ENCODE results near the gene PDE11A. TPM values are rescaled to one million over a fixed set of nuclear protein-coding genes. Genes with fewer than 3 reads are reported as not detected.

Gene PDE11A
- total and polyA plus RNA-seq, 2 experiments from 2014 or later = 0.08 to 0.73 TPM

DNA sequence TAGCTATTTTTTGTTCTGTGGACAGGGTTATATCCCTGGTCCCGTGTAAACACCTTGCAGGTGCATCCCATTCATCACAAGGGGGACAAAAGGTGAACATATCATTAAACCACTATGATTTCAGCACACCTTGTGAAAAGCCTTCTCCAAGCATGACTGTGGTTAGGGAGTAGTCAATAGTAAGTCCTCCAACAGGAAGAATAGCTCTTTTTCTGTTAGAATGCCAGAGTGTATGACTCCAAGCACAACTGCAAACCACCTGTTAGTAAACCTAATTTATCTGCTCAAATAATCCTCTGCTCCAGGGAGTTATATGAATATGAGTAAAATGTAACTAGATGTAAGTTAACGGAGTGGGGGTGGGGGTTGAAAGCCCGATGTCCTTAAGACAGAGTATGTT lies 439.5 kb downstream of the PDE11A start:
- H3K27ac Mint-ChIP-seq = no peak overlapping the region
- H3K9me2 ChIP-seq (ENCODE audit: insufficient read depth) = peaks cover 3% of the 10 kb centered on the region; the same call in 1 of the 2 replicates
- H3K79me2 ChIP-seq (replicated peaks; ENCODE audit: insufficient read depth) = no peaks in the 10 kb centered on the region
- H3F3A ChIP-seq (replicated peaks; ENCODE audit: low read depth) = no peaks in the 10 kb centered on the region
- peaks cover 11% of the 10 kb centered on the region for H3K4me1 Mint-ChIP-seq
- no peak overlapping the region for H2AFZ ChIP-seq
- H3K27ac ChIP-seq (ENCODE audit: low read depth) = no peak overlapping the region
- H3K36me3 ChIP-seq (ENCODE audit: insufficient read depth) = no peaks in the 10 kb centered on the region
- no peaks in the 10 kb centered on the region for H3K9me3 Mint-ChIP-seq
- H3K27me3 Mint-ChIP-seq (ENCODE audit: insufficient read depth, low read depth, poor library complexity) = no peaks in the 10 kb centered on the region
- no peaks in the 10 kb centered on the region for H4K20me1 ChIP-seq (replicated peaks; ENCODE audit: insufficient read depth)
- H3K4me1 ChIP-seq (ENCODE audit: insufficient read depth) = peaks cover 11% of the 10 kb centered on the region
- H3K4me2 ChIP-seq = peak overlapping the region; percentile 69; the same call in 1 of the 2 replicates
- DNase-seq (ENCODE audit: low spot score) (no peak), ATAC-seq (no peak)
- no peak overlapping the region for H3K4me3 Mint-ChIP-seq
- TF ChIP-seq, protein P1, sequence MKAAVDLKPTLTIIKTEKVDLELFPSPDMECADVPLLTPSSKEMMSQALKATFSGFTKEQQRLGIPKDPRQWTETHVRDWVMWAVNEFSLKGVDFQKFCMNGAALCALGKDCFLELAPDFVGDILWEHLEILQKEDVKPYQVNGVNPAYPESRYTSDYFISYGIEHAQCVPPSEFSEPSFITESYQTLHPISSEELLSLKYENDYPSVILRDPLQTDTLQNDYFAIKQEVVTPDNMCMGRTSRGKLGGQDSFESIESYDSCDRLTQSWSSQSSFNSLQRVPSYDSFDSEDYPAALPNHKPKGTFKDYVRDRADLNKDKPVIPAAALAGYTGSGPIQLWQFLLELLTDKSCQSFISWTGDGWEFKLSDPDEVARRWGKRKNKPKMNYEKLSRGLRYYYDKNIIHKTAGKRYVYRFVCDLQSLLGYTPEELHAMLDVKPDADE (IDR thresholded peaks at IDR 0.05) = no peak
- TF ChIP-seq NANOG (IDR thresholded peaks at IDR 0.05; ENCODE audit: borderline replicate concordance) (no peak), ZNF114 (CRISPR knock-in tag; IDR thresholded peaks at IDR 0.05) (no peak), ZNF331 (CRISPR knock-in tag; IDR thresholded peaks at IDR 0.05; ENCODE audit: low read depth) (no peak)
- TF ChIP-seq, protein P2, sequence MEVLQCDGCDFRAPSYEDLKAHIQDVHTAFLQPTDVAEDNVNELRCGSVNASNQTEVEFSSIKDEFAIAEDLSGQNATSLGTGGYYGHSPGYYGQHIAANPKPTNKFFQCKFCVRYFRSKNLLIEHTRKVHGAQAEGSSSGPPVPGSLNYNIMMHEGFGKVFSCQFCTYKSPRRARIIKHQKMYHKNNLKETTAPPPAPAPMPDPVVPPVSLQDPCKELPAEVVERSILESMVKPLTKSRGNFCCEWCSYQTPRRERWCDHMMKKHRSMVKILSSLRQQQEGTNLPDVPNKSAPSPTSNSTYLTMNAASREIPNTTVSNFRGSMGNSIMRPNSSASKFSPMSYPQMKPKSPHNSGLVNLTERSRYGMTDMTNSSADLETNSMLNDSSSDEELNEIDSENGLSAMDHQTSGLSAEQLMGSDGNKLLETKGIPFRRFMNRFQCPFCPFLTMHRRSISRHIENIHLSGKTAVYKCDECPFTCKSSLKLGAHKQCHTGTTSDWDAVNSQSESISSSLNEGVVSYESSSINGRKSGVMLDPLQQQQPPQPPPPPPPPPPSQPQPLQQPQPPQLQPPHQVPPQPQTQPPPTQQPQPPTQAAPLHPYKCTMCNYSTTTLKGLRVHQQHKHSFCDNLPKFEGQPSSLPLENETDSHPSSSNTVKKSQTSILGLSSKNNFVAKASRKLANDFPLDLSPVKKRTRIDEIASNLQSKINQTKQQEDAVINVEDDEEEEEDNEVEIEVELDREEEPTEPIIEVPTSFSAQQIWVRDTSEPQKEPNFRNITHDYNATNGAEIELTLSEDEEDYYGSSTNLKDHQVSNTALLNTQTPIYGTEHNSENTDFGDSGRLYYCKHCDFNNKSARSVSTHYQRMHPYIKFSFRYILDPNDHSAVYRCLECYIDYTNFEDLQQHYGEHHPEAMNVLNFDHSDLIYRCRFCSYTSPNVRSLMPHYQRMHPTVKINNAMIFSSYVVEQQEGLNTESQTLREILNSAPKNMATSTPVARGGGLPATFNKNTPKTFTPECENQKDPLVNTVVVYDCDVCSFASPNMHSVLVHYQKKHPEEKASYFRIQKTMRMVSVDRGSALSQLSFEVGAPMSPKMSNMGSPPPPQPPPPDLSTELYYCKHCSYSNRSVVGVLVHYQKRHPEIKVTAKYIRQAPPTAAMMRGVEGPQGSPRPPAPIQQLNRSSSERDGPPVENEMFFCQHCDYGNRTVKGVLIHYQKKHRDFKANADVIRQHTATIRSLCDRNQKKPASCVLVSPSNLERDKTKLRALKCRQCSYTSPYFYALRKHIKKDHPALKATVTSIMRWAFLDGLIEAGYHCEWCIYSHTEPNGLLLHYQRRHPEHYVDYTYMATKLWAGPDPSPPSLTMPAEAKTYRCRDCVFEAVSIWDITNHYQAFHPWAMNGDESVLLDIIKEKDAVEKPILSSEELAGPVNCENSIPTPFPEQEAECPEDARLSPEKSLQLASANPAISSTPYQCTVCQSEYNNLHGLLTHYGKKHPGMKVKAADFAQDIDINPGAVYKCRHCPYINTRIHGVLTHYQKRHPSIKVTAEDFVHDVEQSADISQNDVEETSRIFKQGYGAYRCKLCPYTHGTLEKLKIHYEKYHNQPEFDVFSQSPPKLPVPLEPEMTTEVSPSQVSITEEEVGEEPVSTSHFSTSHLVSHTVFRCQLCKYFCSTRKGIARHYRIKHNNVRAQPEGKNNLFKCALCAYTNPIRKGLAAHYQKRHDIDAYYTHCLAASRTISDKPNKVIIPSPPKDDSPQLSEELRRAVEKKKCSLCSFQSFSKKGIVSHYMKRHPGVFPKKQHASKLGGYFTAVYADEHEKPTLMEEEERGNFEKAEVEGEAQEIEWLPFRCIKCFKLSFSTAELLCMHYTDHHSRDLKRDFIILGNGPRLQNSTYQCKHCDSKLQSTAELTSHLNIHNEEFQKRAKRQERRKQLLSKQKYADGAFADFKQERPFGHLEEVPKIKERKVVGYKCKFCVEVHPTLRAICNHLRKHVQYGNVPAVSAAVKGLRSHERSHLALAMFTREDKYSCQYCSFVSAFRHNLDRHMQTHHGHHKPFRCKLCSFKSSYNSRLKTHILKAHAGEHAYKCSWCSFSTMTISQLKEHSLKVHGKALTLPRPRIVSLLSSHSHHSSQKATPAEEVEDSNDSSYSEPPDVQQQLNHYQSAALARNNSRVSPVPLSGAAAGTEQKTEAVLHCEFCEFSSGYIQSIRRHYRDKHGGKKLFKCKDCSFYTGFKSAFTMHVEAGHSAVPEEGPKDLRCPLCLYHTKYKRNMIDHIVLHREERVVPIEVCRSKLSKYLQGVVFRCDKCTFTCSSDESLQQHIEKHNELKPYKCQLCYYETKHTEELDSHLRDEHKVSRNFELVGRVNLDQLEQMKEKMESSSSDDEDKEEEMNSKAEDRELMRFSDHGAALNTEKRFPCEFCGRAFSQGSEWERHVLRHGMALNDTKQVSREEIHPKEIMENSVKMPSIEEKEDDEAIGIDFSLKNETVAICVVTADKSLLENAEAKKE (CRISPR knock-in tag; IDR thresholded peaks at IDR 0.05) = no peak
- H3K36me3 Mint-ChIP-seq (ENCODE audit: low read depth) = no peaks in the 10 kb centered on the region
- H3K27me3 ChIP-seq (ENCODE audit: insufficient read depth) = no peaks in the 10 kb centered on the region
- H3K4me3 ChIP-seq = no peak overlapping the region

DNA sequence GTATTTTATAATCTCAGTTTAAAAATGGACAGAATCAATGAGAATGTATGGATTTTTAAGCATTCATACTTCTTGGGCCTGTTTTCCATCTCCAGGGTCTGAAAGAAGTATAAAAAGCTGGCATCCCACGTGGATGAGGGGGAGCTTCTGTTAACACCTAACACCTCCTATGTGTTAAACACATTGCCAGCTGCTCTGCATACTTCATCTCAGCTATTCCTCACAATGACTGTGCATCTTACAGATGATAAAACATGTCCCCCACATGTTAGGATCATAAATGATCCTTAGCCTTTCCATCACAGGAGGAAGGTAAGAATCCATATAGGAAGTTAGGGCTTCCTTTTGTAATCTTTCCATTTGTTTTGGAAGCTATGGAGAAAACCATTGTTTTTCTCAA lies 440.9 kb downstream of the PDE11A start:
- no peak for ATAC-seq
- Histone ChIP-seq H3K27ac (ENCODE audit: low read depth) (no peak overlapping the region), H2AFZ (no peak overlapping the region), H3K4me2 (no peak overlapping the region), H3K9me2 (ENCODE audit: insufficient read depth) (peaks cover 3% of the 10 kb centered on the region; the same call in 1 of the 2 replicates), H4K20me1 (replicated peaks; ENCODE audit: insufficient read depth) (no peaks in the 10 kb centered on the region), H3K4me3 (no peak overlapping the region), H3K79me2 (replicated peaks; ENCODE audit: insufficient read depth) (no peaks in the 10 kb centered on the region), H3K27me3 (ENCODE audit: insufficient read depth) (no peaks in the 10 kb centered on the region), H3F3A (replicated peaks; ENCODE audit: low read depth) (no peaks in the 10 kb centered on the region), H3K4me1 (ENCODE audit: insufficient read depth) (peaks cover 12% of the 10 kb centered on the region), H3K36me3 (ENCODE audit: insufficient read depth) (no peaks in the 10 kb centered on the region)
- no peaks in the 10 kb centered on the region for H3K9me3 Mint-ChIP-seq
- no peak for DNase-seq (ENCODE audit: low spot score)
- H3K36me3 Mint-ChIP-seq (ENCODE audit: low read depth) = no peaks in the 10 kb centered on the region
- H3K4me3 Mint-ChIP-seq = no peak overlapping the region
- no peak overlapping the region for H3K27ac Mint-ChIP-seq
- H3K4me1 Mint-ChIP-seq = peaks cover 12% of the 10 kb centered on the region
- H3K27me3 Mint-ChIP-seq (ENCODE audit: insufficient read depth, low read depth, poor library complexity) = no peaks in the 10 kb centered on the region
- TF ChIP-seq CREB1 (CRISPR knock-in tag; IDR thresholded peaks at IDR 0.05; ENCODE audit: low read depth) = no peak
- TF ChIP-seq JUNB (IDR thresholded peaks at IDR 0.05; ENCODE audit: unreplicated experiment) = no peak
- TF ChIP-seq, protein P3, sequence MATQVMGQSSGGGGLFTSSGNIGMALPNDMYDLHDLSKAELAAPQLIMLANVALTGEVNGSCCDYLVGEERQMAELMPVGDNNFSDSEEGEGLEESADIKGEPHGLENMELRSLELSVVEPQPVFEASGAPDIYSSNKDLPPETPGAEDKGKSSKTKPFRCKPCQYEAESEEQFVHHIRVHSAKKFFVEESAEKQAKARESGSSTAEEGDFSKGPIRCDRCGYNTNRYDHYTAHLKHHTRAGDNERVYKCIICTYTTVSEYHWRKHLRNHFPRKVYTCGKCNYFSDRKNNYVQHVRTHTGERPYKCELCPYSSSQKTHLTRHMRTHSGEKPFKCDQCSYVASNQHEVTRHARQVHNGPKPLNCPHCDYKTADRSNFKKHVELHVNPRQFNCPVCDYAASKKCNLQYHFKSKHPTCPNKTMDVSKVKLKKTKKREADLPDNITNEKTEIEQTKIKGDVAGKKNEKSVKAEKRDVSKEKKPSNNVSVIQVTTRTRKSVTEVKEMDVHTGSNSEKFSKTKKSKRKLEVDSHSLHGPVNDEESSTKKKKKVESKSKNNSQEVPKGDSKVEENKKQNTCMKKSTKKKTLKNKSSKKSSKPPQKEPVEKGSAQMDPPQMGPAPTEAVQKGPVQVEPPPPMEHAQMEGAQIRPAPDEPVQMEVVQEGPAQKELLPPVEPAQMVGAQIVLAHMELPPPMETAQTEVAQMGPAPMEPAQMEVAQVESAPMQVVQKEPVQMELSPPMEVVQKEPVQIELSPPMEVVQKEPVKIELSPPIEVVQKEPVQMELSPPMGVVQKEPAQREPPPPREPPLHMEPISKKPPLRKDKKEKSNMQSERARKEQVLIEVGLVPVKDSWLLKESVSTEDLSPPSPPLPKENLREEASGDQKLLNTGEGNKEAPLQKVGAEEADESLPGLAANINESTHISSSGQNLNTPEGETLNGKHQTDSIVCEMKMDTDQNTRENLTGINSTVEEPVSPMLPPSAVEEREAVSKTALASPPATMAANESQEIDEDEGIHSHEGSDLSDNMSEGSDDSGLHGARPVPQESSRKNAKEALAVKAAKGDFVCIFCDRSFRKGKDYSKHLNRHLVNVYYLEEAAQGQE (IDR thresholded peaks at IDR 0.05; ENCODE audit: unreplicated experiment) = no peak
- no peak for TF ChIP-seq ZNF114 (CRISPR knock-in tag; IDR thresholded peaks at IDR 0.05)
- TF ChIP-seq, protein P1 (IDR thresholded peaks at IDR 0.05) = no peak
- no peak for TF ChIP-seq NANOG (IDR thresholded peaks at IDR 0.05; ENCODE audit: borderline replicate concordance)
- TF ChIP-seq EZH2phosphoT487 (IDR thresholded peaks at IDR 0.05; ENCODE audit: unreplicated experiment) = no peak
- TF ChIP-seq ZNF331 (CRISPR knock-in tag; IDR thresholded peaks at IDR 0.05; ENCODE audit: low read depth) = no peak
- TF ChIP-seq STAT1 (IDR thresholded peaks at IDR 0.05; ENCODE audit: unreplicated experiment) = no peak
